Stimulated activated CD8-positive, alpha-beta memory T cell treated with anti-CD3 and anti-CD28 coated beads, Interleukin-12 subunit alpha, Interleukin-12 subunit beta, amount 100 ng/mL, for 24 hours (primary cell): ENCODE results near the gene RPL26.

Experiments used
- DNase-seq: peaks from one replicate; pipeline ENCODE4 v3.0.0-alpha.2; 2020; ENCODE audit errors: extremely low read depth

The RPL26 gene

GRCh38 chr17:8383143-8383822 lies at the start of gene RPL26:
TSS of gene RPL26 (minus strand) at chr17:8383193. CDS start at chr17:8382310, 883 bp downstream.
- peak; percentile 76 for DNase-seq

GRCh38 chr17:8430966-8431365 lies 48.0 kb upstream of the RPL26 start:
- no peak for DNase-seq

- no peak for DNase-seq
Measured at GRCh38 chr17:8426802-8427201, 43.8 kb upstream of the RPL26 start.

GRCh38 chr17:8426094-8426720 lies 43.2 kb upstream of the RPL26 start:
- no peak for DNase-seq

- DNase-seq: no peak
Measured at GRCh38 chr17:8421571-8421970, 38.6 kb upstream of the RPL26 start.

- no peak for DNase-seq
Measured at GRCh38 chr17:8420041-8420934, 37.3 kb upstream of the RPL26 start.

GRCh38 chr17:8419305-8419704 lies 36.3 kb upstream of the RPL26 start:
- DNase-seq: no peak

GRCh38 chr17:8418471-8418870 lies 35.5 kb upstream of the RPL26 start:
- no peak for DNase-seq

- no peak for DNase-seq
Measured at GRCh38 chr17:8417806-8418205, 34.8 kb upstream of the RPL26 start.

- DNase-seq: no peak
Measured at GRCh38 chr17:8413938-8414337, 30.9 kb upstream of the RPL26 start.

- DNase-seq: no peak
Measured at GRCh38 chr17:8413328-8413727, 30.3 kb upstream of the RPL26 start.

- no peak for DNase-seq
Measured at GRCh38 chr17:8412089-8412488, 29.1 kb upstream of the RPL26 start.

GRCh38 chr17:8410883-8411238 lies 27.9 kb upstream of the RPL26 start:
- DNase-seq: no peak

GRCh38 chr17:8409966-8410882 lies 27.2 kb upstream of the RPL26 start:
- peak; percentile 52 for DNase-seq

- DNase-seq: no peak
Measured at GRCh38 chr17:8408371-8408770, 25.4 kb upstream of the RPL26 start.

- no peak for DNase-seq
Measured at GRCh38 chr17:8406174-8406573, 23.2 kb upstream of the RPL26 start.

- DNase-seq: no peak
Measured at GRCh38 chr17:8405499-8406016, 22.6 kb upstream of the RPL26 start.

- no peak for DNase-seq
Measured at GRCh38 chr17:8402921-8403536, 20.0 kb upstream of the RPL26 start.

- DNase-seq: no peak
Measured at GRCh38 chr17:8401107-8401506, 18.1 kb upstream of the RPL26 start.

- DNase-seq: no peak
Measured at GRCh38 chr17:8398980-8399379, 16.0 kb upstream of the RPL26 start.

- no peak for DNase-seq
Measured at GRCh38 chr17:8397636-8398035, 14.6 kb upstream of the RPL26 start, which contains the start of gene RNF222. TSS of gene RNF222 (minus strand) at chr17:8397827. CDS start at chr17:8393461, 4,366 bp downstream.
